KMS-11 (cell line): ENCODE results near the gene HIBADH.

Source experiments
- H2AFZ ChIP-seq: fragments of 200-600 bp; sonication (generic); 2 replicates; pipeline ENCODE4 v1.6.1; 2016; ENCODE audit warnings: antibody characterized with exemption, mixed run types, low read depth
- H3K27ac ChIP-seq: fragments of 200-600 bp; sonication (generic); 2 replicates; pipeline ENCODE4 v1.6.1; 2016; ENCODE audit warnings: mild to moderate bottlenecking, mixed run types
- H3K27me3 ChIP-seq: fragments of 200-600 bp; sonication (generic); 2 replicates; pipeline ENCODE4 v1.6.1; 2017; ENCODE audit warnings: mild to moderate bottlenecking, low read depth, mixed run types, moderate library complexity; ENCODE audit not compliant: insufficient read depth
- H3K36me3 ChIP-seq: fragments of 200-600 bp; sonication (generic); 2 replicates; pipeline ENCODE4 v1.6.1; 2017; ENCODE audit warnings: mild to moderate bottlenecking, mixed run types; ENCODE audit not compliant: insufficient read depth
- H3K4me1 ChIP-seq: fragments of 200-600 bp; sonication (generic); 2 replicates; pipeline ENCODE4 v1.6.1; 2016; ENCODE audit warnings: mild to moderate bottlenecking, low read depth, mixed run types; ENCODE audit not compliant: poor library complexity, severe bottlenecking
- H3K4me2 ChIP-seq: fragments of 200-600 bp; sonication (generic); 2 replicates; pipeline ENCODE4 v1.7.0; 2016; ENCODE audit warnings: mild to moderate bottlenecking, mixed run types
- H3K4me3 ChIP-seq: fragments of 200-600 bp; sonication (generic); IDR thresholded peaks from 2 replicates; pipeline ENCODE4 v1.6.1; 2017; ENCODE audit warnings: low read depth, low read length, mixed read lengths; ENCODE audit not compliant: insufficient read depth
- H3K79me2 ChIP-seq: fragments of 200-600 bp; sonication (generic); 2 replicates; pipeline ENCODE4 v1.6.1; 2016; ENCODE audit warnings: low read depth, mixed run types; ENCODE audit not compliant: insufficient read depth
- H3K9ac ChIP-seq: fragments of 200-600 bp; sonication (generic); 2 replicates; pipeline ENCODE4 v1.6.1; 2016; ENCODE audit warnings: mild to moderate bottlenecking, mixed run types
- H4K20me1 ChIP-seq: fragments of 200-600 bp; sonication (generic); 2 replicates; pipeline ENCODE4 v1.6.1; 2016; ENCODE audit warnings: mild to moderate bottlenecking, mixed run types; ENCODE audit not compliant: insufficient read depth
- TF ChIP-seq, protein P1 (sequence below): fragments of 200-600 bp; sonication (generic); conservative IDR thresholded peaks from 2 replicates; pipeline ENCODE4 v1.6.1; 2017; ENCODE audit warnings: low read depth, mild to moderate bottlenecking, antibody characterized with exemption, low read length, moderate library complexity, mixed read lengths

The HIBADH gene

DNA sequence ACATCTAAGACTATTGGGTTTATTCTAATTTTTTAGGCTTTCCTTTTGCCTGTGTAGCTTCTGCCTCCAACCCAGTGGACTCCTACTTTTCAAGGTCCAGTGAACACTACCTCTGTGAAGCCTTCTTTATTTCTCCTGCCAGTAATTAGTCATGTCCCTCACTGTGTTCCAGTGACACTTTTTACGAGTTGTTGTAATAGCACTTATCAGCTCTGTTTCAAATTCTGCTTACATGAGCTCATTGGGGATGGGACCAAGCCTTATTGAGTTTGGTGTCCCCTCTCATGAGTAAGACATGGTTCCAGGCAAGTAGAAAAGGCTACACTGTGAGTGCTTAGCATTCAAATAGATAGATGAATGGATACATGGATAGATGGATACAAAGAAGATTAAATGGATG is 184.6 kb downstream of the HIBADH start:
- H2AFZ ChIP-seq, result no peak overlapping the region
- no peak overlapping the region for H3K27ac ChIP-seq
- H3K4me3 ChIP-seq, result no peak overlapping the region
- no peak overlapping the region for H3K4me2 ChIP-seq
- no peaks in the 10 kb centered on the region for H4K20me1 ChIP-seq
- no peaks in the 10 kb centered on the region for H3K27me3 ChIP-seq
- H3K9ac ChIP-seq, result no peak overlapping the region
- H3K4me1 ChIP-seq, result no peaks in the 10 kb centered on the region
- TF ChIP-seq, protein P1, sequence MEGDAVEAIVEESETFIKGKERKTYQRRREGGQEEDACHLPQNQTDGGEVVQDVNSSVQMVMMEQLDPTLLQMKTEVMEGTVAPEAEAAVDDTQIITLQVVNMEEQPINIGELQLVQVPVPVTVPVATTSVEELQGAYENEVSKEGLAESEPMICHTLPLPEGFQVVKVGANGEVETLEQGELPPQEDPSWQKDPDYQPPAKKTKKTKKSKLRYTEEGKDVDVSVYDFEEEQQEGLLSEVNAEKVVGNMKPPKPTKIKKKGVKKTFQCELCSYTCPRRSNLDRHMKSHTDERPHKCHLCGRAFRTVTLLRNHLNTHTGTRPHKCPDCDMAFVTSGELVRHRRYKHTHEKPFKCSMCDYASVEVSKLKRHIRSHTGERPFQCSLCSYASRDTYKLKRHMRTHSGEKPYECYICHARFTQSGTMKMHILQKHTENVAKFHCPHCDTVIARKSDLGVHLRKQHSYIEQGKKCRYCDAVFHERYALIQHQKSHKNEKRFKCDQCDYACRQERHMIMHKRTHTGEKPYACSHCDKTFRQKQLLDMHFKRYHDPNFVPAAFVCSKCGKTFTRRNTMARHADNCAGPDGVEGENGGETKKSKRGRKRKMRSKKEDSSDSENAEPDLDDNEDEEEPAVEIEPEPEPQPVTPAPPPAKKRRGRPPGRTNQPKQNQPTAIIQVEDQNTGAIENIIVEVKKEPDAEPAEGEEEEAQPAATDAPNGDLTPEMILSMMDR, result no peak
- H3K36me3 ChIP-seq, result no peaks in the 10 kb centered on the region
- no peaks in the 10 kb centered on the region for H3K79me2 ChIP-seq

DNA sequence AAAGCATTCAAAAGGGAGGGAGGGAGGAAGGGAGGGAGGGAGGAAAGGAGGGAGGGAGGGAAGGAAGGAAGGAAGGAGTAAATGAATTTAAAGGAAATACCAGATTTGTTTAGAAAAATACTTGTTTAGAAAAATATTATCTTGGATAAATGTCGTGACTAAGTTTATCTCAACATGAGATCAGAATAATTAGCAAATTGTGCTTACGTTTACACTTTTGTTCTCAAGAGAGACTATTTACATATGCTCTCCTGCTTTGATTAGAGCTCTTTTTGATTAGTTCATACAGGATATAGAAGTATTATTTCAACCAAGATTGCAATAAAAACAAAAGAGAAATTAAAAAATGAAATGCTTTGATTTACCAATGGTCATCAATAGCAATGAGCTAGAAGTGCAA is 186.2 kb downstream of the HIBADH start:
- H3K27ac ChIP-seq, result no peak overlapping the region
- H3K4me2 ChIP-seq, result no peak overlapping the region
- H4K20me1 ChIP-seq, result no peaks in the 10 kb centered on the region
- TF ChIP-seq, protein P1, result no peak
- H3K79me2 ChIP-seq, result no peaks in the 10 kb centered on the region
- no peak overlapping the region for H3K9ac ChIP-seq
- no peaks in the 10 kb centered on the region for H3K4me1 ChIP-seq
- no peak overlapping the region for H2AFZ ChIP-seq
- H3K36me3 ChIP-seq, result no peaks in the 10 kb centered on the region
- no peaks in the 10 kb centered on the region for H3K27me3 ChIP-seq
- H3K4me3 ChIP-seq, result no peak overlapping the region
